Dermis microvascular lymphatic vessel endothelial cell (primary cell): Measurements from ENCODE around the gene GAD1. TPM values are rescaled to one million over a fixed set of nuclear protein-coding genes. Genes with fewer than 3 reads are reported as not detected.

Experiments
- DNase-seq, 2 donors: peaks; one replicate each; pipeline versions ENCODE4 v3.0.0 to v3.0.0-alpha.2; 2010; ENCODE audit warnings: low read depth in 2 of 2
- total RNA-seq: library from RNA; depleted of rRNA; stranded (reverse); fragments of >200 nt; gene quantifications from 2 replicates; pipeline ENCODE4 v1.2.1, GENCODE V29; 2014

GAD1 gene
- total RNA-seq, result 0.13 and 0.26 TPM in 2 replicates

DNA sequence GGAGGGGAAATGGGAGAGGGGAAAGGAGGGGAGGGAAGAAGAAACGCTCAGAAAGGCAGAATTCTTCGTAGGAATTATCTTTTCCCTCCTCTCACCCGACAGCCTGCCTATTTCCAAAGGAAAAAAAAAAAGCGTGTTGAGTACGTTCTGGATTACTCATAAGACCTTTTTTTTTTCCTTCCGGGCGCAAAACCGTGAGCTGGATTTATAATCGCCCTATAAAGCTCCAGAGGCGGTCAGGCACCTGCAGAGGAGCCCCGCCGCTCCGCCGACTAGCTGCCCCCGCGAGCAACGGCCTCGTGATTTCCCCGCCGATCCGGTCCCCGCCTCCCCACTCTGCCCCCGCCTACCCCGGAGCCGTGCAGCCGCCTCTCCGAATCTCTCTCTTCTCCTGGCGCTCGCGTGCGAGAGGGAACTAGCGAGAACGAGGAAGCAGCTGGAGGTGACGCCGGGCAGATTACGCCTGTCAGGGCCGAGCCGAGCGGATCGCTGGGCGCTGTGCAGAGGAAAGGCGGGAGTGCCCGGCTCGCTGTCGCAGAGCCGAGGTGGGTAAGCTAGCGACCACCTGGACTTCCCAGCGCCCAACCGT, at the start of gene GAD1:
GAD1 (plus strand) TSS at position 384 of the 589 bp plus-strand sequence. CDS start 1,705 bp downstream, outside the sequence.
- DNase-seq, result peak; percentile 40 to 76

DNA sequence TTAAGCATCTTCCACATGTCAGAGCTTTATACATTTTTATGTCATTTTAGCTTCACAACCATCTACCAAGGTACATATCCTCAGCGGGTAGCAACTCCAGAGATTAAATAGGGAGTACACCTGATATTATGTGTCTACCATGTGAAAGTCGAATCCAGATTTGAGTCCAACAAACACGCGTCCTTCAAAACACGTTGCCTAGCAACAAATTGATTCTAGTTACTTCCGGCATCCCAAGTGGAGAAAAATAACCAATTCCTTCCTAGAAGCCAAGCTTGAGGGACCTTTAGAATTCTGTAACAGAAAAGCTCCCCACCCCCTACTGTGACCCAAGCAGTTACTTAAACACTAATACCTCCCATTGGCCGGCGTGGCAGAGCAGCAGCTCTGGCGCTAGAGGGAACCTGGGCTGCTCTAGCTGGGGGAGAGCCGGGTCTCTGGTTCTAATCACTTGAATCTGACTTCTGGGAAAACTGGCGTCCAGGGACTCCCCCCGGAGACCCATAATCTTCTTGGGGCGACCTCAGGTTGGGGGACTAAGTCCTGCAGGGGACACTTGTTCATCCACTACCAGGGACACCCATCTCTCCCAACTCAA, 46.6 kb upstream of the GAD1 start, which contains the start of gene ERICH2:
ERICH2 (plus strand) TSS at position 371 of the 598 bp plus-strand sequence. CDS start 304 bp downstream, outside the sequence.
- peak in 1 of 2 donors; percentile 26 for DNase-seq

GRCh38 chr2:170770606-170771420, 45.9 kb upstream of the GAD1 start:
- DNase-seq, result peak in 1 of 2 donors; percentile 39

GRCh38 chr2:170771421-170771937, 45.2 kb upstream of the GAD1 start:
- no peak for DNase-seq

- no peak for DNase-seq
Measured at GRCh38 chr2:170772295-170772694, 44.4 kb upstream of the GAD1 start.

DNA sequence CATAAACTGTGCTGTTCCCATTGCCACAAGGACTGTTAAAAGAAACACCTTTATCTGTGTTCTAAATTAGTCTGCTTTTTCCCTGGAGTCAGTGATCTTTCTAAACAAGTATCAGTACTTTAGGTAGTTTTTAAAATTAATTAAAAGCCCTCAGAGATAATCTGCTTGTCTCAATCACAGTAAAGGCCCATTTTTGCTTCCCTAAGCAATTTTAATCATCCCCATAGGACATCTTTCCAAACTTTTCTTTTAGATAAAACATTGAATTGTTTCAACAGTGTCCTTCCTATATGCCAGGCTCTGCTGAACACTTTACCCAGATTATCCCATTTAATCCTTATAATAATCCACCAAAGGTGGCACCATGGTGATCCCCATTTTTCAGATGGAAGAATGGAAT, 42.6 kb upstream of the GAD1 start:
- DNase-seq, result no peak

GRCh38 chr2:170778900-170779299, 37.8 kb upstream of the GAD1 start:
- no peak for DNase-seq

DNA sequence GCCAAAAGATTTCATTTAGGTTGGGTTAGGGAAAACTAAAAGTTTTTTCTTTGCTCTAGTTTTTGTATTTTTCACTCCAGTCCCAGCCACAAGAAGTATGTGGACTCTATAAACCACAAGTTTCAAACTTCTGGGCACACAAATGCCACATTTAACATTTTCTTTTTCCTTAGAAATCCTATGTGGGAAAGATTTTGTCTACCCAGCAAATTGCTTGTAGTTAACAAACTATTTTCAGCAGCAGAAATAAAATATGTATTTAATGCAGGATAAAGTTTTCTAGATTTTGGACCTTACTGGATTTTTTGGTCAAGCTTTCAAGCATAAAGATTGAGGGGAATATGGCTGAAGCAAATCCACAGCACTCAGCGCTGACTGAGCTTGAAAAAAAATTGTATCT, 37.4 kb upstream of the GAD1 start:
- no peak for DNase-seq

- DNase-seq, result no peak
Measured at GRCh38 chr2:170782673-170783072, 34.0 kb upstream of the GAD1 start.

- DNase-seq, result no peak
Measured at GRCh38 chr2:170783549-170783948, 33.1 kb upstream of the GAD1 start.

- DNase-seq, result no peak
Measured at GRCh38 chr2:170798996-170799395, 17.7 kb upstream of the GAD1 start.

GRCh38 chr2:170806548-170806947, 10.1 kb upstream of the GAD1 start:
- no peak for DNase-seq

DNA sequence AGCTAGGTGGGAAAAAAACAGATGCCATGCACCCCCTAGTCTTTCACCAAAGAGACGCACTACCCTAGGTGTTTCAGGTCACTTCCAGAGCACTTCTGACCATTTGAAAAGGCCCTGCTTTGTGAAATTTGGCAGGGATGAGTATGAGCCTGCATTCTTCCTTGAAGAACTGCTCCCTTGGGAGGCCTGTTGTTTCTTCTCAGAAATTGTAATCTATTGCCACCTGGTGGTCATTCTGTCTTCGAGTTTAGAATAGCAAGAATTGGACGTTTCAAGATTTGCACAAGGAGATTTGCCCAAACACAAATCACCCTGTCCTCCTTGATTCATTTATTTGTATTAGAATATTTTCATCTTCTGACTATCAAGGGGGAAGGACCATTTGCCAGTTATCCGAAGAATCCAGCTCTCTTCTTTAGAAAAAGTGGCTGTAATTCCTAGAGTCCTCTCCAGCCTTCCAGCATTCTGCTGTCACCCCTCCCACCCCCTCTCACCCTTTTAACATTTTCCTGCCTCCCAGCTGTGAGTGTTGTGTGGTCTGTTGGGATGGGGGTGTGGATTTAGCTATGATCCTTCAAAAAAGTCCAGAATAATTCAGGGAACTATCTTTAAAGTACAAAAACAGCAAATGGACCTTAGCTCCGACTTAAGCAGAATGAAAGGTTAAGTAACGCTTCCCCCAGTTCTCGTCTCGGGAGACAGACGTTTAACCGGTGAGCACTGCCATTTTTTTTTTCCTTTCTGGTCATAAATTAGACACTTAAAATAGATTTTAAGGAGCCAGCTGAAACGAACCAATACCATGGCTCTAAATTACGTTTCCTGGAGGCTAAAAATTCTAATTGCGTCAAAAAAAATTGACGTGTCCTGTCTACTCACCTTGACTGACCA, 3.7 kb upstream of the GAD1 start:
- DNase-seq, result peak; percentile 43 to 82

GRCh38 chr2:170813611-170814532, 2.8 kb upstream of the GAD1 start:
- DNase-seq, result peak in 1 of 2 donors; percentile 57

DNA sequence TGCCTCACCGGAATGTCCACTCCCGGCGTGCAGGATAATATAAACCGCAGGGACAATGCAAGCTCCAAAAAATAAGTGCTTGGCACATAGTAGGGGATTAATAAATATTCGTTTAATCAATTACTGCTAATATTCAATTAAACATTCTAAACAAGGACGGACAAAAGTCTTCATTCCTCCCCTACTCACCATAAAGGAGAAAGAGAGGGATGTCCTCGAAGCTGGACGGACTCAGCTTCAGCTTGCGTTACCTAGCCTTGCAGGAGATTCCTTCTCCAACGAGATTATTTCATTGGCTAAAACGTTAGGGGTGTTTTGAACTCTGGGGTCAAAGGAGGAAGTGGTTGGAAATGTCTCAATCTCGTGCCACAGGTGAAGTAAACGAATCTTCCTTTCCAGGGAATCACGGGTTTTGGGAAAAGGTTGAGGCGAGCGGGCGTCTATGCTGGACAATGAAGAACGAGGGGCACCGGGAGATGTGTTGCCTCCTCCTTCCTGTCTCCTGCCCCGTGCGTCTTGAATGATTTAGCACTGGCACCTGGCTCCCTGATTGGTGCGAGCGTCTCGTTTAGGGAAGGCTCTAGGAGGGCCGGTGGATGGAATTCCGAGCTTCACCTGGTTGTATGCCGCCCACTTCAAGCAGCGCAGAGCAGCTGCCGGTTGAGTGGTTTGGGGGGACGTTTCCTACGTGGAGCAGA, 2.0 kb upstream of the GAD1 start:
- DNase-seq, result no peak

DNA sequence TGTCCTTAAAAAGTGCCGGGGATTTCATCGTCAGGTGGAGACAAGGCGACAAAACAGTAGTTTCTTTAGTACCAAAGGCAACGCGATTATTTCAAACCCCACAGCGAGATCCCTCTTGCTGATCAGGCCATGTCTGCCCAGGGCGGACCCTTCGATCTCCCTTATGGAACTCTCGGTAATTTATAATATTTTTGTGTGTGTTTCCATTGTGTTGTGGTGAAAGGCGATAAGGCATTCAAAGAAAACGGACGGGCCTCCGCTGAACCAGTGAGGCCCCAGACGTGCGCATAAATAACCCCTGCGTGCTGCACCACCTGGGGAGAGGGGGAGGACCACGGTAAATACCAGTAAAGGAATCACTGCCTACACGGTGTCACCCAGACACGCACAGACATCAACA, 1.4 kb upstream of the GAD1 start:
- no peak for DNase-seq

GRCh38 chr2:170815746-170816503, 762 bp upstream of the GAD1 start:
- DNase-seq, result peak in 1 of 2 donors; percentile 60
